Suprapubic skin (tissue), 4 donors: ENCODE measurements around the gene BRWD1. TPM values are rescaled to one million over a fixed set of nuclear protein-coding genes. Genes with fewer than 3 reads are reported as not detected.

Experiments used
- DNase-seq, 2 donors: peaks; one replicate each; pipeline ENCODE4 v3.0.0-alpha.2; 2019; ENCODE audit warnings: low spot score in 2 of 2
- H3K27ac ChIP-seq: fragments of 200-600 bp; sonication (generic); one replicate; pipeline ENCODE4 v1.5.1; 2019
- H3K27me3 ChIP-seq: fragments of 200-600 bp; sonication (generic); one replicate; pipeline ENCODE4 v1.5.1; 2019
- H3K36me3 ChIP-seq: fragments of 200-600 bp; sonication (generic); one replicate; pipeline ENCODE4 v1.5.1; 2019
- H3K4me1 ChIP-seq: fragments of 200-600 bp; sonication (generic); one replicate; pipeline ENCODE4 v1.5.1; 2019
- H3K4me3 ChIP-seq: fragments of 200-600 bp; sonication (generic); one replicate; pipeline ENCODE4 v1.5.1; 2019; ENCODE audit warnings: mild to moderate bottlenecking
- H3K9me3 ChIP-seq: fragments of 200-600 bp; sonication (generic); one replicate; pipeline ENCODE4 v1.5.1; 2019
- EP300 ChIP-seq: sonication (generic); formaldehyde crosslinking; IDR thresholded peaks from one replicate; pipeline ENCODE4 v1.6.1; 2017; ENCODE audit warnings: antibody characterized with exemption
- POLR2A ChIP-seq, 2 donors: fragments of 450-650 bp; IDR thresholded peaks; one replicate each; pipeline ENCODE4 v1.6.1; 2017; ENCODE audit warnings: antibody characterized with exemption in 2 of 2, mild to moderate bottlenecking in 2 of 2, moderate library complexity in 2 of 2
- POLR2AphosphoS5 ChIP-seq, 3 donors: sonication (generic); formaldehyde crosslinking; IDR thresholded peaks; one replicate each; pipeline ENCODE4 v1.6.1; 2017; ENCODE audit warnings: antibody characterized with exemption in 3 of 3
- WGBS: methylation state at CpG from one replicate; pipeline ENCODE4 v1.1.5; 2018; 5-methylcytosine and 5-hydroxymethylcytosine counted together
- total RNA-seq, 4 donors: library from RNA; depleted of rRNA; stranded (reverse); fragments of >200 nt; gene quantifications; one replicate each; pipeline ENCODE4 v1.1.0, GENCODE V29; 2016
- TF ChIP-seq, protein P1 (sequence below), 2 donors: fragments of 200-600 bp in 1 of 2; fragments of 450-650 bp in 1 of 2; sonication (generic) in 1 of 2; IDR thresholded peaks; one replicate each; pipeline ENCODE4 v1.5.1; 2016 to 2019; ENCODE audit warnings: antibody characterized with exemption in 2 of 2, mild to moderate bottlenecking in 1 of 2, moderate library complexity in 1 of 2

Gene BRWD1
- total RNA-seq, 4 donors from 2014 or later = 45.7 to 143 (median 63.1) TPM

DNA sequence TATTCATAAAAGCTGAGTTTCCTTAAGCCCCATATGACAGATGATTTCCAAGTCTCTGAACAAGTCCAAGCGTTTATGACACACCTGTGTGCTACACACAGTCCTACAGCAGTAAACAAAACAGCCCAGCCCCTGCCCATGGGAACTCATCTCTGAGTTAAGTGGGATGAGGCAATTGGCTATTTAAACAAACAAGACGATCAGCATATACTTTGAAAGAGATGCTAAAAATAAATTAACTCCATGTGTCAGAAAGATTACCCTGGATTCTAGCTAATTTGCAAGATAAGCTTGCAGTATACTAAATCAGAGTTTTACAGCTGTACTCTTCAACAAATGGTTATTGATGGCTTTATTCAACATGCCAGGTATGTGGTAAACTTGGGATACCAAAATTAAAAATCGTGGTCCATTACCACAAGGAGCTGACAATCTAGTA, 137.1 kb downstream of the BRWD1 start:
- WGBS = 34% methylated on average over 3 of the region's 3 CpGs
- no peaks in the 10 kb centered on the region for H3K9me3 ChIP-seq
- no peak overlapping the region for H3K27ac ChIP-seq
- peaks cover 21% of the 10 kb centered on the region for H3K36me3 ChIP-seq
- no peak for TF ChIP-seq EP300
- TF ChIP-seq, protein P1, sequence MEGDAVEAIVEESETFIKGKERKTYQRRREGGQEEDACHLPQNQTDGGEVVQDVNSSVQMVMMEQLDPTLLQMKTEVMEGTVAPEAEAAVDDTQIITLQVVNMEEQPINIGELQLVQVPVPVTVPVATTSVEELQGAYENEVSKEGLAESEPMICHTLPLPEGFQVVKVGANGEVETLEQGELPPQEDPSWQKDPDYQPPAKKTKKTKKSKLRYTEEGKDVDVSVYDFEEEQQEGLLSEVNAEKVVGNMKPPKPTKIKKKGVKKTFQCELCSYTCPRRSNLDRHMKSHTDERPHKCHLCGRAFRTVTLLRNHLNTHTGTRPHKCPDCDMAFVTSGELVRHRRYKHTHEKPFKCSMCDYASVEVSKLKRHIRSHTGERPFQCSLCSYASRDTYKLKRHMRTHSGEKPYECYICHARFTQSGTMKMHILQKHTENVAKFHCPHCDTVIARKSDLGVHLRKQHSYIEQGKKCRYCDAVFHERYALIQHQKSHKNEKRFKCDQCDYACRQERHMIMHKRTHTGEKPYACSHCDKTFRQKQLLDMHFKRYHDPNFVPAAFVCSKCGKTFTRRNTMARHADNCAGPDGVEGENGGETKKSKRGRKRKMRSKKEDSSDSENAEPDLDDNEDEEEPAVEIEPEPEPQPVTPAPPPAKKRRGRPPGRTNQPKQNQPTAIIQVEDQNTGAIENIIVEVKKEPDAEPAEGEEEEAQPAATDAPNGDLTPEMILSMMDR (IDR thresholded peaks at IDR 0.05) = no peak
- no peak for TF ChIP-seq POLR2A (IDR thresholded peaks at IDR 0.05)
- no peak for TF ChIP-seq POLR2AphosphoS5 (IDR thresholded peaks at IDR 0.05)
- no peak for DNase-seq
- peaks cover 4% of the 10 kb centered on the region for H3K4me1 ChIP-seq
- H3K4me3 ChIP-seq = no peak overlapping the region
- no peaks in the 10 kb centered on the region for H3K27me3 ChIP-seq

DNA sequence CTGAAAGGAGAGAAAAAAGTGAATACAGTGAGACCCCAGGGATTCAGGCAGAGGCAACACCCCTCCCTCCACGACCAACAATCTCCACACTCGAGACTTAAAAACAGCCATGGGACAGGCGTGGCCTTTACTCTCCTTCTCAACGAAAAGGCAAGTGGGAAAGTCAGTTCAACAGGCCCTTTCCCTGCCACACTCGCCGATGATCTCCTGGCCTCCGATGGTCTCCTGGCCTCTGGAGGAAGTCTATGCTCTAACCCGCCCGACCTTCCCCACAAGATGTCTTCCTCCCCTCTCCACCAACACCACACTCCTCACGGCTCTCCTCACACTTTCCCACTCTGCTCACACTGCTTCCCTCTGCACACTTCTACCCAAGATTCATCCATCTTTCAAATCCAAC, 137.8 kb downstream of the BRWD1 start:
- H3K27ac ChIP-seq = no peak overlapping the region
- no peaks in the 10 kb centered on the region for H3K9me3 ChIP-seq
- WGBS = 79% methylated on average over 10 of the region's 10 CpGs
- TF ChIP-seq EP300 (no peak), POLR2AphosphoS5 (IDR thresholded peaks at IDR 0.05) (no peak), POLR2A (IDR thresholded peaks at IDR 0.05) (no peak)
- TF ChIP-seq, protein P1 (IDR thresholded peaks at IDR 0.05) = no peak
- DNase-seq = no peak
- peaks cover 26% of the 10 kb centered on the region for H3K36me3 ChIP-seq
- H3K27me3 ChIP-seq = no peaks in the 10 kb centered on the region
- H3K4me1 ChIP-seq = peaks cover 4% of the 10 kb centered on the region
- H3K4me3 ChIP-seq = no peak overlapping the region

DNA sequence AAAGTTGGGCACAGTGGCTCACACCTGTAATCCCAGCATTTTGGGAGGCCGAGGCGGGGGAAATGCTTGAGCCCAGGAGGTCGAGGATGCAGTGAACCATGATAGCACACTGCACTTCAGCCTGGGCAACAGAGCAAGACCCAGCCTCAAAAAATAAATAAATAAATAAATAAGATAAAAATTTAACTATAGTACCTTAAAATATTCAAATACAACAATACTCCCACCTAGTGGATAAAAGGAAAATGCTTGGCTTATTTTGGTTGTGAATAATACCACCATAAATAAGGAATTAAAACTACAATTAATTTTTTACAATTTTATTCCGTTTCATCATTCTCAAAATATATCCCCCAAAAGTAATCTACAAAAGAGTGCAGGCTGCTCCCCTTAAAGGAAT, 138.3 kb downstream of the BRWD1 start:
- Histone ChIP-seq H3K27ac (no peak overlapping the region), H3K36me3 (peaks cover 26% of the 10 kb centered on the region), H3K9me3 (no peaks in the 10 kb centered on the region), H3K4me1 (no peaks in the 10 kb centered on the region), H3K4me3 (no peak overlapping the region), H3K27me3 (no peaks in the 10 kb centered on the region)
- no peak for DNase-seq
- WGBS = 83% methylated on average over 4 of the region's 4 CpGs
- TF ChIP-seq POLR2AphosphoS5 (IDR thresholded peaks at IDR 0.05) (no peak), EP300 (no peak), POLR2A (IDR thresholded peaks at IDR 0.05) (no peak)
- TF ChIP-seq, protein P1 (IDR thresholded peaks at IDR 0.05) = peak in 1 of 2 donors; percentile 30

DNA sequence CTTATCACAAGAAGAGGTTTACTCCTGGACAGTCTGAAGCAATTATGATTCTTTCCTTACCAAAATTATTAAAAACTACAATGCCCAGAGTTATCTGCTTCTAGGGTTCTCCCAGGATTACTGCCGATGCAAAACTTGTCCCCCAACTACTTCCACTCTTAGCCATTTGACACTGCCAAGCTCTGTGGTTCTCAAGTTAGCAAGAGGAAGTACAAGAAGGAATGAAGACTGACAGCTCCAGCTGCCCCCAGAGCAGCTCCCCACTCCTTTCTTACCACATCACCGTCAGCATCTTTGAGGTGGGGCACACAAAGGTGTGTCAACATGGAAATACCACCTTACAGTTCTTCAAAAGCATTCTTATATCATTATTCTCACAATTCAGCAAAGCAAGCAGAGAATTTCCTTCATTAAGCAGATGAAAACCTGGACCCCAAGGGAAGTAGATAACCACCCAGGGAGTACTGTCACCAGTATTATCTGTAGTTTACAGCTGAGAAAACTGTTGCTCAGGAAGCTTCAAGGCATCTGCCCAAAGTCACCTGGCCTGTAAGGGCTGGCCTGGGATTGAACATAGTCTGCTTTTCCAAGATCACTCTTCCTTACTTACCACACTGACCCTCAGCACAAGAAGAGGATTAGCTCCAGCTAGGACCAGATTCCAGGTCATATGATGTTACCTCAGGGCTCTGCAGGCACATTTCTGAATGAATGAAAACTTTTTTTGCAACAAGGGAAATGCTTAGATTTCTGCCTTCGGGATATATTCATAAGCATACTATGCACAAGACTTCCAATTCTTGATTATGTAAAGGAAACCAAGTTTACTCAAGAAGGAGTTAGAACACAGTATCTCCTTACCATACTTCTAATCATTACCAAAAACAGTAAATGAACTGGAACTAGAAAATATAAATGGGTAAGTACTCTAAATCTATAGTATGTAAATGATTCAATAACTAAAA, 139.4 kb downstream of the BRWD1 start:
- TF ChIP-seq POLR2AphosphoS5 (IDR thresholded peaks at IDR 0.05) = no peak
- no peak for TF ChIP-seq POLR2A (IDR thresholded peaks at IDR 0.05)
- TF ChIP-seq, protein P1 (IDR thresholded peaks at IDR 0.05) = no peak
- TF ChIP-seq EP300 = no peak
- no peaks in the 10 kb centered on the region for H3K9me3 ChIP-seq
- H3K4me3 ChIP-seq = no peak overlapping the region
- H3K27ac ChIP-seq = no peak overlapping the region
- no peaks in the 10 kb centered on the region for H3K27me3 ChIP-seq
- no peak for DNase-seq
- H3K4me1 ChIP-seq = no peaks in the 10 kb centered on the region
- 81% methylated on average over 3 of the region's 3 CpGs for WGBS
- H3K36me3 ChIP-seq = peaks cover 20% of the 10 kb centered on the region

DNA sequence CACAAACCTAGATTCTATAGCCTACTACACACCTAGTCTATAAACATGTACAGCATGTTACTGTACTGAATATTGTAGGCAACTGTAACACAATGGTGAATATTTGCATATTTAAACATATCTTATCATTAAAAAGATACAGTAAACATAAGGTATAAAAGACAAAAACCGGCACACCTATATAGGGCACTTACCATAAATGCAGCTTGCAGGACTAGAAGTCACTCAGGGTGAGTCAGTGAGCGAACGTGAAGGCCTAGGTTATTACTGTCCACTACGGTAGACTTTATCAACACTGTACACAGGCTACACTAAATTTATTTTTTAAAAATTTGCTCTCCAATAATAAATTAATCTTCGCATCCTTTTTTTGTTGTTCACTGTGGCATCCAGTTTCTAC, 143.5 kb downstream of the BRWD1 start:
- no peak overlapping the region for H3K4me3 ChIP-seq
- no peaks in the 10 kb centered on the region for H3K9me3 ChIP-seq
- H3K4me1 ChIP-seq = no peaks in the 10 kb centered on the region
- DNase-seq = no peak
- no peak overlapping the region for H3K27ac ChIP-seq
- TF ChIP-seq POLR2AphosphoS5 (IDR thresholded peaks at IDR 0.05) (no peak), POLR2A (IDR thresholded peaks at IDR 0.05) (no peak), EP300 (no peak)
- TF ChIP-seq, protein P1 (IDR thresholded peaks at IDR 0.05) = no peak
- 94% methylated on average over 5 of the region's 5 CpGs for WGBS
- H3K27me3 ChIP-seq = no peaks in the 10 kb centered on the region
- H3K36me3 ChIP-seq = peaks cover 17% of the 10 kb centered on the region
